Fibroblast of pulmonary artery (primary cell): ENCODE measurements around the gene PCF11.
"Not testable (repeated sequence)": the region's sequence is repeated elsewhere in the genome, so short reads cannot be mapped to it uniquely, and the experiment has no call there.

ENCODE experiments used
- DNase-seq: peaks from one replicate; pipeline ENCODE4 v3.0.0-alpha.2; 2010; ENCODE audit warnings: low read depth
- H3K4me3 ChIP-seq: replicated peaks from 2 replicates; pipeline ENCODE4 v1.5.1; 2011; ENCODE audit warnings: low read depth, mild to moderate bottlenecking, control low read depth, low read length, moderate library complexity
- CTCF ChIP-seq: IDR thresholded peaks from 2 replicates; pipeline ENCODE4 v1.5.1; 2011; ENCODE audit warnings: mild to moderate bottlenecking, control low read depth, low read length, inconsistent platforms; ENCODE audit errors: missing control alignments

Gene PCF11

DNA sequence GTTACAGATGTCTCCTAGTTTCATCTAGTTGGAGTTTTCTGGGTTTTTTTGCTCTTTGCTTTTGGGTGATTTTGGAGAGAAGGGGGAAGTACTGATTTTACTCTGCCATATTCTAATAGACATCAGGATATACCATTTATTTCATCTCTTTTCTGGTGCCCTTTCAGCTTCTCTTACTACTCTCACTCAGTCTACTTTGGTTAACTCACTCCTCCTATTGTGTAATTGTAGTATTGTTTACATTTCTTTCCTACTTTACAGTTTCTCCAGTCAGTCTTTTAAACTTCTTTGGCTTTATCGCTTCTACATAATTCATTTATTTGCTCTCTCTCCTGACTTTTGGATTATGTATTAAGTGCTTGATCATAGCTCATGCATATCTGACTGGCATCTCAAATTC, 43.1 kb downstream of the PCF11 start:
- no peak for TF ChIP-seq CTCF
- no peak overlapping the region for H3K4me3 ChIP-seq
- no peak for DNase-seq

DNA sequence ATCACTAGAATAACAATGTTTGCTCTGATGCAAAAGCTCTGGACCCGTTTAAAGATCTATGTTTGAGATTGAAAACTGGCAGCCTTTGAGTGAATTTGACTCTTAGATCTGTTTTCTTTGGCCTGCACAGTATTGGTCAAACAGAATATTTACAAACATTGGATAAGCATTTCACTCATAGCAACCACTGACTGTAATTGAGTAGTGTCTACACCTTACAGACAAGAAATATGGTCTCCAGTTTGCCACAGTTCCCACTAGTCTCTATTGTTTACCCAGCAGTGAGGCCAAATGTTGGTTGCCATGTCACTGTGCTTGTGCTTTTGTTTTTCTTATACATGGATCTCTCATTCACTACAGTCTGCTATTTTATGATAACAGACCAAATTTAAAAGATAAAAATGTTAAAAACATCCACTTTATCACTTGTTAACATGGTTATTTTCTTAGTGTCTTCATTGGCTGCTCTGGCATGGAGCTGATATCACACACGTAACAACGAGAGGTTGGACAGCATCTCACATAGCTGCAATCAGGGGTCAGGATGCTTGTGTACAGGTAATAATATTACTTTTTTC, 48.8 kb downstream of the PCF11 start:
- DNase-seq: no peak
- TF ChIP-seq CTCF: no peak
- no peak overlapping the region for H3K4me3 ChIP-seq

DNA sequence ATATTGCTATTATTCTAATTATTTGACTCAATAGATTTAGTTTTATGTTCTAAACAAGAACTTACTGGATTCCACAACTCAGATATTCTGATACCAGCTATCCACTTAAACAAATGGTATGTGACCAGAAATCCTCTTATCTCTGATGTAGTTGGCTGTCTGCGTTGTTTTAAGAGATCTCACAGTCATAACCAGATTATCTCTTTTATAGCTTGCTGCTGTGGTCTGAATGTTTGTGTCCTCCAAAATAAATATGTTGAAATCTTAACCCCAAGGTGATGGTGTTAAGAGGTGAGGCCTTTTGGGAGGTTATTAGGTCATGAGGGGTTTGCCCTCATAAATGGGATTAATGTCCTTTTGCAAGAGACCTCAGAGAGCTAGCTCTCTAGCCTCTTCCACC, 49.3 kb downstream of the PCF11 start:
- DNase-seq: no peak
- H3K4me3 ChIP-seq: no peak overlapping the region
- TF ChIP-seq CTCF: no peak

DNA sequence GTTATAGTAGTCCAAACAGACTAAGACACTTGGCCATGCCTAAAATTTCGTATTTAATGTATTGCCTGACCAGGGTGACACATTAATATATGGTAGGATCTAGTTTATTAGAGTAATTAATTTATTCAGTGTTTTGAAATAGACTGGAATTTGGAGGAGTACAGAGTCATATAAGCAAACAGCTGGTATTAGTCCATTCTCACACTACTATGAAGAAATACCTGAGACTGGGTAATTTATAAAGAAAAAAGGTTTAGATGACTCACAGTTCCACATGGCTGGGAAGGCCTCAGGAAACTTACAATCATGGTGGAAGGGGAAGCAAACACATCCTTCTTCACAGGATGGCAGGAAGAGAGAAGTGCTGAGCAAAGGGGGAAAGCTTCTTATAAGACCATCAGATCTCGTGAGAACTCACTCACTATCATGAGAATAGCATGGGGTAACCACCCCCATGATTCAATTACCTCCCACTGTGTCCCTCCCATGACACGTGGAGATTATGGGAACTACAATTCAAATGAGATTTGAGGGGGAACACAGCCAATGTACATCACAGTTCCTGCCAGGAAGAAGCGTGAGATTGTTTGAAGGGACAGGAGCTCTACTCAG, 49.9 kb downstream of the PCF11 start:
- peak; percentile 9 for DNase-seq
- H3K4me3 ChIP-seq: not testable (repeated sequence)

GRCh38 chr11:83219095-83219494, 62.2 kb downstream of the PCF11 start:
- H3K4me3 ChIP-seq: no peak overlapping the region
- peak; percentile 7 for TF ChIP-seq CTCF
- DNase-seq: no peak

DNA sequence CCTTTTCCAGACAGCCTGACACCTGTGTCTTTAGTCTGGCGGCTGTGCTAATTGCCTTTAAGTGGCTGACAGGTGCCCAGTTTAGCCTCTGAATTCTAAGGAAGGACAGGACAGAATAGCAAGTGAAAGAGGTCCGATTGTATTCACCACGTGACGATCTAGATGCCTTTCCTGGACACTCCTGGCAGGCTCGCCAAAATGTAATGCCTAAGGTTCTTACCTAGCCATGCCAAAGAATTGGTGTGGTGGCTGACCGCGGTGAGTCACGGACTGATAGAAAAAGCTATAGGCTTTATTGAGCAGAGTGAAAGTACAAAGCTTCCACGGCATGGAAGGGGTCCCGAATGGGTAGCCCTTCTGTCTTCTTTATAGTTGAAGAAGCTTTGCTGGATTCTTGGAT, 63.3 kb downstream of the PCF11 start:
- no peak for TF ChIP-seq CTCF
- H3K4me3 ChIP-seq: no peak overlapping the region

GRCh38 chr11:83221694-83222093, 64.8 kb downstream of the PCF11 start:
- DNase-seq: no peak
- H3K4me3 ChIP-seq: no peak overlapping the region
- TF ChIP-seq CTCF: no peak

More for the DNA sequence above, 63.3 kb downstream of the PCF11 start:
- no peak for DNase-seq
